Fibroblast of lung (primary cell): Measurements from ENCODE around the gene VGLL4.

ENCODE experiments used
- EZH2 ChIP-seq: IDR thresholded peaks from 2 replicates; pipeline ENCODE4 v1.5.1; 2012; ENCODE audit warnings: low read length, control low read depth, mild to moderate bottlenecking; ENCODE audit errors: missing control alignments
- TF ChIP-seq, protein P1 (sequence below), 2 donors: IDR thresholded peaks in 1 of 2; conservative IDR thresholded peaks in 1 of 2; 1 replicate in 1 of 2; 2 replicates in 1 of 2; pipeline ENCODE4 v1.5.1; 2011 to 2012; ENCODE audit warnings: low read length in 2 of 2, control low read depth in 1 of 2, inconsistent platforms in 1 of 2, low read depth in 1 of 2, mild to moderate bottlenecking in 1 of 2

DNA sequence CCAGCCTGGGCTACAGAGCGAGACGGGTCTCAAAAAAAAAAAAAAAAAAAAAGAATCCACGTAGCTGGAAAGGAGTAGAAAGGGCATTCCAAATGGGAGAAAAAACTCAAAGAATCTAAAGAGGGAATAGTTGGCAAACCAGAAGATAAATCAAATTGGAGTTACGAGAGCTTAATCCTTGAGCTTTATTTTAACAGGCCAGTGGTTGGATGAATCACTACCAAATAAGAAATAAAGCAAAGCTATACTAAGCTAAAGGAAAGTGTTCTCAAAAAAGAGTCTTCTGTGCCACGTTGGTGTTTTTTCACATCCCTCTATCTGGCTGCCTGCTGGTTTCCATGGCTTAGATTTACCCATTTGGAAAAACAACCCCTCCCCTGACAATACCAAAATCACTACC is 14.0 kb downstream of the VGLL4 start:
- TF ChIP-seq, protein P1, sequence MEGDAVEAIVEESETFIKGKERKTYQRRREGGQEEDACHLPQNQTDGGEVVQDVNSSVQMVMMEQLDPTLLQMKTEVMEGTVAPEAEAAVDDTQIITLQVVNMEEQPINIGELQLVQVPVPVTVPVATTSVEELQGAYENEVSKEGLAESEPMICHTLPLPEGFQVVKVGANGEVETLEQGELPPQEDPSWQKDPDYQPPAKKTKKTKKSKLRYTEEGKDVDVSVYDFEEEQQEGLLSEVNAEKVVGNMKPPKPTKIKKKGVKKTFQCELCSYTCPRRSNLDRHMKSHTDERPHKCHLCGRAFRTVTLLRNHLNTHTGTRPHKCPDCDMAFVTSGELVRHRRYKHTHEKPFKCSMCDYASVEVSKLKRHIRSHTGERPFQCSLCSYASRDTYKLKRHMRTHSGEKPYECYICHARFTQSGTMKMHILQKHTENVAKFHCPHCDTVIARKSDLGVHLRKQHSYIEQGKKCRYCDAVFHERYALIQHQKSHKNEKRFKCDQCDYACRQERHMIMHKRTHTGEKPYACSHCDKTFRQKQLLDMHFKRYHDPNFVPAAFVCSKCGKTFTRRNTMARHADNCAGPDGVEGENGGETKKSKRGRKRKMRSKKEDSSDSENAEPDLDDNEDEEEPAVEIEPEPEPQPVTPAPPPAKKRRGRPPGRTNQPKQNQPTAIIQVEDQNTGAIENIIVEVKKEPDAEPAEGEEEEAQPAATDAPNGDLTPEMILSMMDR (conservative IDR thresholded peaks at IDR 0.05 in 1 of 2, IDR thresholded peaks at IDR 0.05 in 1 of 2; ENCODE audit: low read depth in 1 of 2, low read length in 2 of 2): no peak
- no peak for TF ChIP-seq EZH2
